Activated CD4-positive, alpha-beta T cell treated with anti-CD3 and anti-CD28 coated beads for 36 hours (primary cell): ENCODE results near the gene DRAM1. TPM values are rescaled to one million over a fixed set of nuclear protein-coding genes. Genes with fewer than 3 reads are reported as not detected.

ENCODE experiments used
- ATAC-seq: fragments of 200-7000 bp; cut with Tn5 transposase; one replicate; pipeline ENCODE4 v1.10.0; 2021; ENCODE audit warnings: mild to moderate bottlenecking, moderate library complexity
- CTCF ChIA-PET: fragments of 350-600 bp; sonication (Branson Sonifier 250); formaldehyde crosslinking; loops from one replicate; lab custom pipeline; 2021; ENCODE audit warnings: antibody characterized with exemption; lab: Charles Lee
- POLR2A ChIA-PET: fragments of 350-600 bp; sonication (Branson Sonifier 250); formaldehyde crosslinking; loops from one replicate; lab custom pipeline; 2021; ENCODE audit warnings: antibody characterized with exemption, inconsistent platforms; lab: Charles Lee
- DNase-seq: peaks from one replicate; pipeline ENCODE4 v3.0.0-alpha.2; 2020
- H3K27ac Mint-ChIP-seq: one replicate; pipeline ENCODE4 v1.8.0; 2021; ENCODE audit warnings: mixed read lengths
- H3K27me3 Mint-ChIP-seq: one replicate; pipeline ENCODE4 v1.8.0; 2021; ENCODE audit warnings: mixed read lengths
- H3K36me3 Mint-ChIP-seq: one replicate; pipeline ENCODE4 v1.8.0; 2021; ENCODE audit warnings: low read depth, mixed read lengths
- H3K4me1 Mint-ChIP-seq: one replicate; pipeline ENCODE4 v1.8.0; 2021; ENCODE audit warnings: mixed read lengths
- H3K4me3 Mint-ChIP-seq: one replicate; pipeline ENCODE4 v1.8.0; 2021; ENCODE audit warnings: mild to moderate bottlenecking, moderate library complexity, mixed read lengths
- H3K9me3 Mint-ChIP-seq: one replicate; pipeline ENCODE4 v1.8.0; 2021; ENCODE audit warnings: low read depth, mixed read lengths
- intact Hi-C, 2 experiments: fragments of 100-400 bp; cut with DNase I in 1 of 2; cut with micrococcal nuclease in 1 of 2; formaldehyde crosslinking; loops; one replicate each; pipeline versions ENCODE4 v1.14.2 to v1.15.1; 2022 to 2024; cut with DNase I, micrococcal nuclease
- total RNA-seq, 2 experiments: library from RNA; stranded (reverse); gene quantifications; one replicate each; pipeline ENCODE4 v1.2.3, GENCODE V29; 2021

The DRAM1 gene
- total RNA-seq: 1 to 10 TPM; 2.3 to 2.4 TPM

GRCh38 chr12:101876861-101877805 is at the start of gene DRAM1:
TSS of gene DRAM1 (plus strand) at chr12:101877580. CDS start at chr12:101877790, 210 bp downstream.
- peak; percentile 85 for DNase-seq
- intact Hi-C loops: loop anchor here (1.0 to 5.0 kb wide), 6 partner anchors 45 to 470 kb away; partner anchors contain the start of genes GNPTAB (in 2 of the 2), ARL1 (in 1 of the 2), CHPT1 (in 1 of the 2) and NUP37 (in 1 of the 2)
- CTCF ChIA-PET: interaction anchor here (1.0 to 1.7 kb wide), 2 partner anchors 29 to 104 kb away, joined by 3 to 4 read pairs; no protein-coding TSS in a partner anchor
- peak within 1 kb of the TSS; percentile 75 for H3K4me3 Mint-ChIP-seq
- H3K9me3 Mint-ChIP-seq: no peaks in the 10 kb centered on the region
- H3K27me3 Mint-ChIP-seq: peaks cover 3% of the 10 kb centered on the region
- peak within 1 kb of the TSS; percentile 59 for H3K27ac Mint-ChIP-seq
- peaks cover 6% of the 10 kb centered on the region for H3K4me1 Mint-ChIP-seq
- POLR2A ChIA-PET: no interaction called here
- H3K36me3 Mint-ChIP-seq: no peaks in the 10 kb centered on the region
- peak; percentile 91 for ATAC-seq

DNA sequence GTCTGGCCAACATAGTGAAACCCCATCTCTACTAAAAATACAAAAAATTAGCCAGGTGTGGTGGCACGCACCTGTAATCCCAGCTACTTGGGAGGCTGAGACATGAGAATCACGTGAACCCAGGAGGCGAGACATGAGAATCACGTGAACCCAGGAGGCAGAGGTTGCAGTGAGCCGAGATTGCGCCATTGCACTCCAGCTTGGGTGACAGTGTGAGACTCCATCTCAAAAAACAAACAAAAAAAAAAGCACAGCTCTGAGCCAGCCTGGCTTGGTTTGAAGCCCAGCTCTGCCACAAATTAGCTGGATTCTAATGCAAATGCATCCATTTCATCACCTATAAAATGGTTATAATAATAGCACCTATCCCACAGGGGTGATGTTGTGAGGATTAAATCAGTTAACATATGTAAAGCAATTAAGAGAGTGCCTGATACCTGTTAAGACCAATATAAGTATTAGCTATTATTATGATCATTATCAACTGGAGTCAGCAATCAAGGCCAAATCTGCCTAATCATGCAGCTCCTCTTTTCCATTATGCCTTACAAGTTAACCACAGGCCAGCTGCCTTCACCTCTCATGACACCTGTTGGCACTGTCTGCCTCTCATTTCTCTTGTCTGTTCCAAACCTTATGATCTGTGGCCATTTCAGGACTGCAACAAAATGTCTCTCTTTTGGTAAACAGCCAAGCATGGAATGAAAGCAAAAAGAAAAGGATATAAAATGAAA is 48.8 kb upstream of the DRAM1 start:
- peaks cover 58% of the 10 kb centered on the region for H3K4me1 Mint-ChIP-seq
- H3K27ac Mint-ChIP-seq: no peak overlapping the region
- POLR2A ChIA-PET: no interaction called here
- no peak for DNase-seq
- peak overlapping the region; percentile 95 for H3K4me3 Mint-ChIP-seq
- ATAC-seq: no peak
- no peaks in the 10 kb centered on the region for H3K27me3 Mint-ChIP-seq
- H3K36me3 Mint-ChIP-seq: no peaks in the 10 kb centered on the region
- intact Hi-C loops: no loop called here
- CTCF ChIA-PET: interaction anchor here (0.7 to 18.6 kb wide), 12 partner anchors 11 to 69 kb away, joined by 3 to 280 read pairs (median 4); no protein-coding TSS in a partner anchor
- H3K9me3 Mint-ChIP-seq: no peaks in the 10 kb centered on the region

- DNase-seq: no peak
- ChIA-PET POLR2A (interaction anchor here (0.6 to 1.0 kb wide), 3 partner anchors 9 to 72 kb away, joined by 3 to 5 read pairs (median 3); no protein-coding TSS in a partner anchor), CTCF (interaction anchor here (0.5 to 18.6 kb wide), 21 partner anchors 9 to 952 kb away, joined by 3 to 280 read pairs (median 4); partner anchors contain the start of gene ARL1)
- intact Hi-C loops: loop anchor here (1.0 to 10.0 kb wide), 9 partner anchors 11 to 425 kb away; partner anchors contain the start of genes ARL1 (in 2 of the 2), DRAM1 (in 2 of the 2), NUP37 (in 1 of the 2) and PARPBP (in 1 of the 2)
- Mint-ChIP-seq H3K27ac (peak overlapping the region; percentile 91), H3K4me1 (peaks cover 50% of the 10 kb centered on the region), H3K9me3 (no peaks in the 10 kb centered on the region), H3K36me3 (no peaks in the 10 kb centered on the region), H3K4me3 (peak overlapping the region; percentile 95), H3K27me3 (no peaks in the 10 kb centered on the region)
- ATAC-seq: no peak
Observed at GRCh38 chr12:101829639-101830366, 47.6 kb upstream of the DRAM1 start.

DNA sequence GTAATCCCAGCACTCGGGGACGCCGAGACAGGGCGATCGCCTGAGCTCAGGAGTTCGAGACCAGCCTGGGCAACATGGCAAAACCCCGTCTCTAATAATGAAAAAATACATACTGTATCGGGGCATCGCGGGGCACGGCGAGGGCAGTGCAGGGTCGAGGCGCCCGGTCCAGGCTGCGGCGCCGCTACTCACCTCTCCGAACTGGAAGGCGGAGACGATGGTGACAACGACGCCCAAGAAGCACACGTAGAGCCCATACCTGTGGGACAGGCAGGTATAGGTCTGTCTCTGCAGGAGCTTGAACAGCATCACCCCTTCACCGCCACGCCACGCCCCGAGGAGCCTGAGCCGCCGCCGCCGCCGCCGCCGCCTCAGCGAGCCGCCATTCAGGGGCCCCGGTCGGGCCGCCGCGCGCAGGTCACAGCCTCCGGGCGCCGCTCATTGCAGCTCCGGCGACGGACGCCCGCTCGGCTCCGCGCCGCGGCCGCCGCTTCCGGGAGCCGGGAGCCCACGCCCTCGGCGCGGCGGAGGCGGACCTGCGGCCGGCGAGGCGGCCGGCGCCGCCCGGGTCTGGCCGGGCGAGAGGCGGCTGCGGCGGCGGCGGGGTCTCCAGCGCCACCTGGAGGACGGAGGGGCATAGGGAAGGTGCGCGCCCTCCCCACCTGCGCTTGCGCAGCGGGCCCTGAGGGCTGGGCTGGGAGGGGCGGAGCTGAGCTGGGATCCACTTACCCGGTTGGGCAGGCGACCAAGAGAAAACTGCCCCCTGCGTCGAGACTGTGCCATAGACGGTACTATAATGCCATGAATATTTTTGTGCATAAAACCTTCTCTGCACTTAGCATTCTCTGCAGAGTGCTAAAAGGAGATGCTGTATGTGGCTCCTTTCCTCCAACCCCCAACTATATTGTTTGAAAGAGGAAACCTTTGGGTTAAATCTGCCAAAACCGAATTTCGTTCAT is 46.7 kb upstream of the DRAM1 start, which contains the start of gene GNPTAB:
Gene GNPTAB (minus strand): TSS at position 593 of the 959 bp plus-strand sequence. CDS start 284 bp downstream, at position 309.
- POLR2A ChIA-PET: interaction anchor here (0.6 to 0.7 kb wide), 3 partner anchors 10 to 191 kb away, joined by 3 to 5 read pairs (median 3); no protein-coding TSS in a partner anchor
- ATAC-seq (peak; percentile 95), DNase-seq (peak; percentile 98)
- no peaks in the 10 kb centered on the region for H3K36me3 Mint-ChIP-seq
- peak within 1 kb of the TSS; percentile 91 for H3K27ac Mint-ChIP-seq
- peak within 1 kb of the TSS; percentile 95 for H3K4me3 Mint-ChIP-seq
- peaks cover 41% of the 10 kb centered on the region for H3K4me1 Mint-ChIP-seq
- intact Hi-C loops: loop anchor here (1.0 to 10.0 kb wide), 13 partner anchors 9 to 550 kb away; partner anchors contain the start of genes ARL1 (in 2 of the 2), DRAM1 (in 2 of the 2), CHPT1 (in 1 of the 2) and NUP37 (in 1 of the 2)
- CTCF ChIA-PET: interaction anchor here (0.5 to 18.6 kb wide), 21 partner anchors 10 to 951 kb away, joined by 3 to 280 read pairs (median 5); partner anchors contain the start of gene ARL1
- no peaks in the 10 kb centered on the region for H3K9me3 Mint-ChIP-seq
- no peaks in the 10 kb centered on the region for H3K27me3 Mint-ChIP-seq

DNA sequence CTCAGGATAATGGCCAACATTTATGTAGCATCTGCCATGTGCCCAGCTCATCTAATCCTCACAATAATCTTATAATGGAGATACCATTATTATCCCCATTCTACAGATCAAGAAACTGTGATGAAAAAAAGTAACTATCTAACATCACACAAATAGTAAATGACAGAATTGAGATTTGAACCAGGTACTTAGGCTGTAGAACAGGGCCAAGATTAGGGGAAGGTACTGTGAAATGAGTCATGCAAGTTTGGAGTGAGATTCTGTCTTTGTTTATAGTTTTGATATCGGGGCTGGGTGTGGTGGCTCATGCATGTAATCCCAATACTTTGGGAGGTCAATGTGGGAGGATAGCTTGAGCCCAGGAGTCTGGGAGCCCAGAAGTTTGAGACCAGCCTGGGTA is 45.4 kb upstream of the DRAM1 start:
- Mint-ChIP-seq H3K4me3 (no peak overlapping the region), H3K9me3 (no peaks in the 10 kb centered on the region), H3K27me3 (no peaks in the 10 kb centered on the region), H3K4me1 (peaks cover 31% of the 10 kb centered on the region), H3K36me3 (no peaks in the 10 kb centered on the region), H3K27ac (no peak overlapping the region)
- CTCF ChIA-PET: interaction anchor here (0.8 to 18.6 kb wide), 8 partner anchors 8 to 87 kb away, joined by 3 to 280 read pairs (median 16); no protein-coding TSS in a partner anchor
- DNase-seq (no peak), ATAC-seq (no peak)
- intact Hi-C loops: loop anchor here (5.0 to 10.0 kb wide), 4 partner anchors 45 to 427 kb away; partner anchors contain the start of genes ARL1 (in 1 of the 2), DRAM1 (in 1 of the 2) and WASHC3 (in 1 of the 2)
- POLR2A ChIA-PET: no interaction called here

- DNase-seq (no peak), ATAC-seq (peak; percentile 33)
- no peaks in the 10 kb centered on the region for H3K36me3 Mint-ChIP-seq
- ChIA-PET CTCF (interaction anchor here (0.6 to 18.6 kb wide), 14 partner anchors 9 to 629 kb away, joined by 3 to 280 read pairs (median 11); partner anchors contain the start of genes GNPTAB and SLC5A8), POLR2A (interaction anchor here (0.6 kb wide), 1 partner anchor 438 kb away, joined by 4 read pairs; no protein-coding TSS in a partner anchor)
- no peaks in the 10 kb centered on the region for H3K27me3 Mint-ChIP-seq
- peaks cover 7% of the 10 kb centered on the region for H3K4me1 Mint-ChIP-seq
- no peak overlapping the region for H3K4me3 Mint-ChIP-seq
- no peaks in the 10 kb centered on the region for H3K9me3 Mint-ChIP-seq
- H3K27ac Mint-ChIP-seq: no peak overlapping the region
- intact Hi-C loops: loop anchor here (1.0 to 10.0 kb wide), 5 partner anchors 7 to 434 kb away; partner anchors contain the start of gene ARL1 (in 1 of the 2)
Observed at GRCh38 chr12:101838628-101839323, 38.6 kb upstream of the DRAM1 start.

- POLR2A ChIA-PET: interaction anchor here (0.6 kb wide), 1 partner anchor 439 kb away, joined by 4 read pairs; no protein-coding TSS in a partner anchor
- no peak overlapping the region for H3K4me3 Mint-ChIP-seq
Observed at GRCh38 chr12:101839324-101840283, 37.8 kb upstream of the DRAM1 start.

DNA sequence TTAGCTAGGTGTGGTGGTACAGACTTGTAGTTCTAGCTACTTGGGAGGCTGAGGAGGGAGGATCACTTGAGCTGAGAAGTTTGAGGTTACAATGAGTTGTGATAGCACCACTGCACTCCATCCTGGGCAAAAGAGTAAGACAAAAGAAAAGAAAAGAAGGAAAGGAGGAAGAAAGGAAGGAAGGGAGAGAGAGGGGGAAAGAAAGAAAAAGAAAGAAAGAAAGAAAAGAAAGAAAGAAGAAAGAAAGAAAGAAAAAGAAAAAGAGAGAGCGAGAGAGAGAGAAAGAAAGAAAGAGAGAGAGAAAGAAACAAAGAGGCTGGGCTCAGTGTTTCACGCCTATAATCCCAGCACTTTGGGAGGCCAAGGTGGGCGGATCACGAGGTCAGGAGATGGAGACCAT is 36.3 kb upstream of the DRAM1 start:
- Mint-ChIP-seq H3K4me3 (no peak overlapping the region), H3K27ac (no peak overlapping the region), H3K9me3 (no peaks in the 10 kb centered on the region), H3K27me3 (no peaks in the 10 kb centered on the region), H3K4me1 (peaks cover 7% of the 10 kb centered on the region), H3K36me3 (no peaks in the 10 kb centered on the region)
- DNase-seq (no peak), ATAC-seq (no peak)
- CTCF ChIA-PET: interaction anchor here (0.6 to 18.6 kb wide), 11 partner anchors 11 to 1336 kb away, joined by 3 to 280 read pairs (median 3); partner anchors contain the start of gene GNPTAB
- intact Hi-C loops: loop anchor here in 1 of 2 experiments (5.0 kb wide), 1 partner anchor 349 kb away; no protein-coding TSS in a partner anchor
- POLR2A ChIA-PET: no interaction called here

More at GRCh38 chr12:101839324-101840283, 37.8 kb upstream of the DRAM1 start:
- no peaks in the 10 kb centered on the region for H3K36me3 Mint-ChIP-seq
- intact Hi-C loops: loop anchor here (1.0 to 10.0 kb wide), 6 partner anchors 8 to 435 kb away; partner anchors contain the start of gene ARL1 (in 1 of the 2)
- H3K9me3 Mint-ChIP-seq: no peaks in the 10 kb centered on the region
- DNase-seq (peak; percentile 81), ATAC-seq (peak; percentile 76)
- CTCF ChIA-PET: interaction anchor here (0.6 to 18.6 kb wide), 29 partner anchors 9 to 429 kb away, joined by 3 to 280 read pairs (median 4); partner anchors contain the start of gene GNPTAB
- no peak overlapping the region for H3K27ac Mint-ChIP-seq
- peaks cover 7% of the 10 kb centered on the region for H3K4me1 Mint-ChIP-seq
- H3K27me3 Mint-ChIP-seq: no peaks in the 10 kb centered on the region
